ENCODE measurements around the gene HECW1. TPM values are rescaled to one million over a fixed set of nuclear protein-coding genes. Genes with fewer than 3 reads are reported as not detected.
A peak's percentile ranks its signal among the peaks of the same experiment; 100 is the strongest.

The HECW1 gene
- total and polyA plus RNA-seq, 2 donors (not counting 1 experiment from before 2014, with no cell fraction given), result not detected

- POLR2A ChIA-PET, result interaction anchor here (0.5 to 3.6 kb wide), 17 partner anchors 10 to 651 kb away, joined by 3 to 68 read pairs (median 4); partner anchors contain the start of genes BLVRA, MRPL32, MRPS24 and PSMA2
- no peaks in the 10 kb centered on the region for H3K9me3 ChIP-seq (ENCODE audit: control extremely low read depth in 1 of 3, control insufficient read depth in 2 of 3, insufficient read depth in 1 of 3, low read length in 2 of 3)
- H3K79me2 ChIP-seq (ENCODE audit: control insufficient read depth, insufficient read depth, low read length), result peaks cover 54% of the 10 kb centered on the region
- intact Hi-C loops (cut with micrococcal nuclease), result loop anchor here (1.0 to 2.0 kb wide), 10 partner anchors 42 to 1700 kb away; partner anchors contain the start of genes COA1, MRPL32 and PSMA2
- ATAC-seq (ENCODE audit: low read depth) (peak; percentile 83), DNase-seq (peak; percentile 97)
- no peaks in the 10 kb centered on the region for H3K36me3 ChIP-seq (replicated peaks in 1 of 2; ENCODE audit: control extremely low read depth in 1 of 2, control insufficient read depth in 1 of 2, extremely low read depth in 1 of 2, insufficient read depth in 2 of 2, low read length in 1 of 2)
- peaks cover 0 to 2% (median 0%) of the 10 kb centered on the region in 4 experiments for H3K27me3 ChIP-seq (replicated peaks in 1 of 4; ENCODE audit: control extremely low read depth in 1 of 4, control insufficient read depth in 3 of 4, insufficient read depth in 4 of 4, low read length in 3 of 4)
- WGBS (ENCODE audit: insufficient coverage), result under 1% methylated on average over 82 of the region's 83 CpGs
- H4K20me1 ChIP-seq (ENCODE audit: control insufficient read depth, insufficient read depth, low read length, poor library complexity, severe bottlenecking), result peaks cover 26% of the 10 kb centered on the region
- peaks cover 14 to 23% of the 10 kb centered on the region in 2 donors for H3K4me1 ChIP-seq (ENCODE audit: control insufficient read depth in 2 of 2, insufficient read depth in 2 of 2, low read length in 2 of 2)
- peak within 1 kb of the TSS; percentile 89 to 98 (median 91) for H3K4me3 ChIP-seq (ENCODE audit: control extremely low read depth in 1 of 5, extremely low read depth in 1 of 5, insufficient read depth in 1 of 5, low read depth in 2 of 5, low read length in 4 of 5)
- TF ChIP-seq EZH2 (IDR thresholded peaks at IDR 0.05; ENCODE audit: borderline replicate concordance, insufficient read depth, low read depth, low read length, poor library complexity, severe bottlenecking), result no peak
- TF ChIP-seq, protein P1, sequence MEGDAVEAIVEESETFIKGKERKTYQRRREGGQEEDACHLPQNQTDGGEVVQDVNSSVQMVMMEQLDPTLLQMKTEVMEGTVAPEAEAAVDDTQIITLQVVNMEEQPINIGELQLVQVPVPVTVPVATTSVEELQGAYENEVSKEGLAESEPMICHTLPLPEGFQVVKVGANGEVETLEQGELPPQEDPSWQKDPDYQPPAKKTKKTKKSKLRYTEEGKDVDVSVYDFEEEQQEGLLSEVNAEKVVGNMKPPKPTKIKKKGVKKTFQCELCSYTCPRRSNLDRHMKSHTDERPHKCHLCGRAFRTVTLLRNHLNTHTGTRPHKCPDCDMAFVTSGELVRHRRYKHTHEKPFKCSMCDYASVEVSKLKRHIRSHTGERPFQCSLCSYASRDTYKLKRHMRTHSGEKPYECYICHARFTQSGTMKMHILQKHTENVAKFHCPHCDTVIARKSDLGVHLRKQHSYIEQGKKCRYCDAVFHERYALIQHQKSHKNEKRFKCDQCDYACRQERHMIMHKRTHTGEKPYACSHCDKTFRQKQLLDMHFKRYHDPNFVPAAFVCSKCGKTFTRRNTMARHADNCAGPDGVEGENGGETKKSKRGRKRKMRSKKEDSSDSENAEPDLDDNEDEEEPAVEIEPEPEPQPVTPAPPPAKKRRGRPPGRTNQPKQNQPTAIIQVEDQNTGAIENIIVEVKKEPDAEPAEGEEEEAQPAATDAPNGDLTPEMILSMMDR (IDR thresholded peaks at IDR 0.05), result peak; percentile 96
- Mint-ChIP-seq H3K27me3 (no peaks in the 10 kb centered on the region), H3K4me3 (peak within 1 kb of the TSS; percentile 98), H3K9me3 (ENCODE audit: insufficient read depth) (no peaks in the 10 kb centered on the region), H3K4me1 (peaks cover 35% of the 10 kb centered on the region), H3K27ac (peak within 1 kb of the TSS; percentile 98)
- CTCF ChIA-PET, result interaction anchor here (0.6 to 13.1 kb wide), 60 partner anchors 9 to 1700 kb away, joined by 3 to 721 read pairs (median 8); partner anchors contain the start of genes BLVRA, C7orf25, COA1 and MRPL32
- peak within 1 kb of the TSS; percentile 82 for H3K4me2 ChIP-seq (replicated peaks; ENCODE audit: low read depth, low read length, poor library complexity, severe bottlenecking)
- H3K9ac ChIP-seq (ENCODE audit: low read length), result peak within 1 kb of the TSS; percentile 78
- H2AFZ ChIP-seq (ENCODE audit: insufficient read depth, low read depth, low read length, poor library complexity, severe bottlenecking), result peak within 1 kb of the TSS; percentile 70
- peak within 1 kb of the TSS; percentile 86 to 94 for H3K27ac ChIP-seq (ENCODE audit: low read length in 2 of 2)
These were observed 470.3 kb downstream of the HECW1 start, which contains the start of gene STK17A for GRCh38 chr7:43582503-43583423. Gene STK17A (plus strand): TSS chr7:43583108. CDS start chr7:43583244, 136 bp downstream.

All from B cell (primary cell).